Peyer's patch (tissue), 4 donors: Measurements from ENCODE around the gene CFAP43.

Experiments
- CTCF ChIP-seq, 6 experiments: fragments of 450-650 bp in 4 of 6; fragments of 200-600 bp in 2 of 6; sonication (generic) in 1 of 6; IDR thresholded peaks; one replicate each; pipeline ENCODE4 v1.5.1; 2017 to 2019; ENCODE audit warnings: antibody characterized with exemption in 6 of 6, mild to moderate bottlenecking in 3 of 6, moderate library complexity in 1 of 6
- POLR2A ChIP-seq, 2 donors: fragments of 450-650 bp; IDR thresholded peaks; one replicate each; pipeline ENCODE4 v1.5.1; 2017; ENCODE audit warnings: antibody characterized with exemption in 2 of 2, mild to moderate bottlenecking in 2 of 2, moderate library complexity in 2 of 2

GRCh38 chr10:104259999-104260774 lies 28.0 kb upstream of the CFAP43 start:
- no peak for TF ChIP-seq CTCF (IDR thresholded peaks at IDR 0.05)
- TF ChIP-seq POLR2A (IDR thresholded peaks at IDR 0.05) = no peak
